Parietal lobe (tissue), 2 donors: ENCODE data around the gene ZWILCH. TPM values are rescaled to one million over a fixed set of nuclear protein-coding genes. Genes with fewer than 3 reads are reported as not detected.

ENCODE experiments used
- small RNA-seq: library from RNA; depleted of rRNA; stranded (forward); fragments of <200 nt; gene quantifications from one replicate; pipeline ENCODE3, GENCODE V24; 2014; ENCODE audit warnings: low replicate concordance
- total RNA-seq: library from RNA; depleted of rRNA; stranded (reverse); fragments of >200 nt; gene quantifications from one replicate; pipeline ENCODE4 v1.2.3, GENCODE V29; 2014

The ZWILCH gene
- total RNA-seq: 33.8 TPM

DNA sequence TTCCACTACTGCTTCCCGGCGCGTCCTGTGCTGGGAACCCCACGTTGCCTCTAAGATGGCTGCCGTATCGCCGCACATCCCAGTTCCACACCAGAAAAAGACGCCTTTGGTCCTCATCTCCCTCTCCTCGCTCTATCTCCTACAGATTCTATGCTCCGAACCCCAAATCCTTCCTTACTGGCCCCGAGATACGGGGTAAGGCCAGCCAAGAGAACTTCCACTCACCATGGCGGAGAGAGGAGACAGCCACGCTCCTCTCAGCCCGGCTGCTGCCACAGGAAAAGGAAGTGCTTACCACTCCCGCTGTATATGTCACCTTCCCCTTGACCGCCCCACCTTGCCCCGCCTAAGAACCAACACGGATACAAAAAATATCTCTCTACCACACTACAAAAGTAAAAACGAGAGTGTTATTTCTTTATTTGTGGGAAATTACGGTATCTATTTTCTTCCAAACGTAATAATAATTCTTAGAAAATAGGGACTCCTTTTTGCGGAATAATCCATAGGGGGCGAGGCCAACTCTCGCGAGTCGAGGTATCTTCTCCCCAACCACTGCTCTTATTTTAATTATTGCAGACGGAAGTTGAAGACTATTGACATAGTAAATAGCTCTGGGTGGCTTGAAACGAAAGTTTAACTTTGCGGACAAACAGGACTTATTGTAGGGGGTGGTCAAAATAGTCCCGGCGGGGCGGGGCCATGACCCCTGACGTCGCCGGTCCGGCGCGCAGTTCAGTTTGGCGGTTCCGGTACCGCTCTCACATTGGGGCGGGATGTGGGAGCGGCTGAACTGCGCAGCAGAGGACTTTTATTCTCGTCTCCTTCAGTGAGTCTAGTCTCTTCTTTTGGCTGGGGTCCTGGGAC lies at the start of gene ZWILCH, which contains the start of gene RPL4:
Gene ZWILCH, plus strand, starts transcription at position 764 of the 867 bp plus-strand sequence. Its CDS starts 13 bp downstream, at position 777.
Gene RPL4, minus strand, starts transcription at position 293 of the 867 bp plus-strand sequence. Its CDS starts 65 bp downstream, at position 228.

DNA sequence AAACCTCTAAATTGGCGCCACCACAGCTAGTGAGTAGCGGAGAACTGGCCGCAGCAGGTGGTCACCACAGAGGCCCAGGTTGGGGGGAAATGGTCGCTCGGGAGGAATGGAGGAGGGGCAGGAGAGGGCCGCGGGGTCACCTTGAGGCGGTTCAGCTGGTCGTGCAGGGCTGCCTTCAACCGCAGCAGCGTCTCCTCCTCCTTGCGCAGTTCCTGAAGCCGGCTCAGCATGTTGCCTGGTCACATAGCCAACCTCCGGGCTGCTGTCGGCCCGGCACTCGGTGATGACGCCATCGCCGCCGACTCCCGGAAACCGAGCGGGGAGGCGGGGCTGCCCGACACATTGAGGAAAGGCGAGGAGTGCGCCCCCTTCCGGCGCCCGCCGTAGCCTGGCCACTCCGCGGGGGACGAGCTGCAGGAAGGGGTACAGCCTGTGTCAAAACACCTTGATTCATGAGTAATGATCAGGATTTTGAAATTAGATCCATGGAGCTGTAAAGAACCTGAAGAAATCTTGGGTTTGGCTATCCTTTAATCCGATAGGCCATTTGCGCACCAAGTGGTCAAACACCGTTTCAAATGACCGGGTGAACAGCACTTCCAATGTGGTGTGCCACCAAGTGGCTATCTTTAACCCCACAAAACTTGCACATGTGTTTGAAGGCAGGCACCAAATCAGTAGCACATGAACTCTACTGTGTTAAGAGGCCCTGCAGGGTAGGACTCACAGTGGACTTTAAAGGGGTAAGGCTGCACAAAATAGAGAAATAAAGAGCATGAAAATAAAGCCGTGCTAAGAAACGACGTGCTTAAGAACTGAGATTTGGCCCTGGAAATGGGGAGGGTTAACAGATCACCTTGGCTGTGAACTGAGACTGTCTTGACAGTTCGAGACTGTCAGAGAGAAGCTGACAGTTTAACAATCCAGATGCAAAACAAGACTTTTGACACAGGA lies 7.3 kb upstream of the ZWILCH start, which contains the start of gene SNAPC5:
Gene SNAPC5, minus strand, starts transcription at position 261 of the 954 bp plus-strand sequence. Its CDS starts 31 bp downstream, at position 230.

DNA sequence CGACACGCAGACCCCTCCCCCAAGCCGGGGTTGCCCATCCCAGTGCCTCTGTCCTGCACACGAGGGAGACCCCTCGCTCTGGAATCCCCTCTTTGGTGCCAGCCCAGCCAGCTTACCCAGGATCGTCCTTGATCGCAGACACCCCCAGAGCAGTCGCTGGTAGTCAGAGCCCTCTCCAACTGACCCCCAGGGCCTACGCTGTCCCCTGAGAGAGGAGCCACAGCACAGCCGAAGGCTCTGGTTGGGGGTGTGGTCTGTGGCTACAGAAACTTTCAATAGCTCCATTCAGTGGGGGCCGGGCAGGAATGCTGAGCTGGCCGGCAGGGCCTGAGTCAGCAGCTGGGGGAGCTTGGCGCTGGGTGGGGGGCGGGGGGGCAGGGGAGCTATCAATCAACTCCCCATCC lies 60.6 kb downstream of the ZWILCH start, which contains the start of gene LCTL:
Gene LCTL, minus strand, starts transcription at position 258 of the 404 bp plus-strand sequence. CDS start 633 bp downstream, outside the sequence.

Small RNA genes within 50 kb of the gene (small RNA-seq; reads per million reads assigned to genes)
- gene MIR4512 (not detected), gene RF01159 (not detected), gene SNORD16 (not detected), gene SNORD18A (not detected), gene SNORD18B (not detected), gene SNORD18C (not detected)

Other genes with a start within 250 kb of the ZWILCH start
- gene DIS3L, start 211.8 kb upstream of the ZWILCH start, total RNA-seq: 42.9 TPM
- 16.9 TPM for gene TIPIN, start 148.6 kb upstream of the ZWILCH start, total RNA-seq
- gene MAP2K1, start 118.4 kb upstream of the ZWILCH start, total RNA-seq: 18.5 TPM
- 16.0 TPM for gene SNAPC5, start 7.6 kb upstream of the ZWILCH start, total RNA-seq
- 2,484 TPM for gene RPL4, start 471 bp upstream of the ZWILCH start, total RNA-seq
- gene LCTL, start 60.7 kb downstream of the ZWILCH start, total RNA-seq: not detected
- gene SMAD6, start 196.9 kb downstream of the ZWILCH start, total RNA-seq: 2.5 TPM